Stimulated activated CD8-positive, alpha-beta memory T cell treated with anti-CD3 and anti-CD28 coated beads, Interleukin-12 subunit alpha, Interleukin-12 subunit beta, amount 100 ng/mL, for 4 hours (primary cell): ENCODE measurements around the gene NUP214.
A peak's percentile ranks its signal among the peaks of the same experiment; 100 is the strongest.
"Not testable (repeated sequence)": the region's sequence is repeated elsewhere in the genome, so short reads cannot be mapped to it uniquely, and the experiment has no call there.

Experiments used
- DNase-seq: peaks from one replicate; pipeline ENCODE4 v3.0.0-alpha.2; 2020; ENCODE audit warnings: low read depth

NUP214 gene

DNA sequence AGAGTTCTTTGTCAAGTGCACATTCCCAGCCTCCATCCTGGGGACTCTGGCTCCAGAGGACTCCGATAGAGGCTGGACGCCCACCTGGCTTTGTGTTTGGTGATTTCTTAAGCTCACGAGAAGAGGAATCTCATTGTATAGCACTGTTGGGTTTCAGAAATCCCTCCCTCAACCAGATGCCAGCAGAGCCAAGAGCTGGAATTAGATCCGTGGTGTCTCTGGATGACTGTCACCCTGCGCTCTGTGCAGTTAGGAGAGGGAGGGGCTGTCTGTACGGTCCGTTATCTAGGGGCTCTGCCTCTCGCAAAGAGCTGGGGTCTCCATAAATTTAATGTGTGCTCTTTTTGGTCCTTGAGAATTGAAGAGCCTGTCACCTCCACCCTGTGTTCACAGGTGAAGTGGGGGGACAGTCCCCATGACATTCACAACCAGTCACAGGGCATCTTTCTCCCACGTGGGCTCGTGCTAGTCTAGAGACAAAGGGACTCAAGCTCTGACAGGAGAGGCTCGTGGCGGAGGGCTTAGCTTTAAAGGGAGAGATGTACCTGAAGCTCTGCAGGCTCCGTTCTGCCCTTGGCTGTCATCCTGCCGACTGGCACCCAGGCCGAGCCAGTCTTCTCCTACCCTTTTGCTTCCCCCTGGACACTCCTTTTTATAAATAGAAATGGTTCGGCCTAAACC is 109.6 kb downstream of the NUP214 start:
- no peak for DNase-seq

- DNase-seq = no peak
Measured at GRCh38 chr9:131235480-131235851, 110.1 kb downstream of the NUP214 start.

- DNase-seq = no peak
Measured at GRCh38 chr9:131236161-131236560, 110.8 kb downstream of the NUP214 start.

GRCh38 chr9:131236761-131237160 is 111.4 kb downstream of the NUP214 start:
- no peak for DNase-seq

DNA sequence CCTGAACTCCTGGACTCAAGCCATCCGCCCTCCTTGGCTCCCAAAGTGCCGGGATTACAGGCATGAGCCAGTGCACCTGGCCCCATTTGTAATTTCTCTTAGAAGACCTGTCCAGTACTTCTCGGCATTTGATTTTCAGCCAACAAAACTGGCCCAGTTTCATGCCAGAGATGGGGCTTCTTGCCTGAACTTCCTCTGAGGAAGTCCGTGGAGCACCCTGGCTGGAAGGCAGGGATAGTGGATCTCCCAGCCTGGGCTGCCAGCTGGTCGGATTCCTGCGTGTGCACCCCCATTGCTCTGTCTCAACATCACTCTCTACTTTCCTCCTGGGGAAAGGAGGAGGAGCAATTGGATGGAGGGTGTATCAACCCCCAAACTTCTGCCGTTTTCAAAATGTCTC is 111.9 kb downstream of the NUP214 start:
- no peak for DNase-seq

DNA sequence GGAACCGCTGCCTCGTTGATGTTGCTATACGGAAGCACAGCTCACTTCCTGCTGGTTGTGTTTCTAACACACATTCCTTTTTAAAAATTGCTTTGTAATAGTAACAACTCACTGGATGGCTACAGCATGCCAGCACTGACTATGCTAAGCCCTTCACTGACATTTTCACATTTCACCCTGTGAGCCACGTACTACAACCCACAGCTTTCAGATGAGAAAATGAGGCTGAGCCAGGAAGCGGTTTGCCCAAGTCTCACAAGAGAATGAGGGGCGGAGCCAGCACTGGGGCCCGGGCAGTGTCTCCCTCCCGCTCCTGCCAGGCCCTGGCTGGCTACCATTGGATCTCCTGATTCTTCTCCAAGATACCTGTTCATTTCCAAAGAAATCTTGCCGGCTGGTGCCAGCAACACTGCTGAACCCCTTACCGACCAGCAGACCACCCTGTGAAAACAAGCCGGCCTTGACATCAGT is 112.6 kb downstream of the NUP214 start:
- DNase-seq = peak; percentile 69

- no peak for DNase-seq
Measured at GRCh38 chr9:131238402-131239021, 113.1 kb downstream of the NUP214 start.

DNA sequence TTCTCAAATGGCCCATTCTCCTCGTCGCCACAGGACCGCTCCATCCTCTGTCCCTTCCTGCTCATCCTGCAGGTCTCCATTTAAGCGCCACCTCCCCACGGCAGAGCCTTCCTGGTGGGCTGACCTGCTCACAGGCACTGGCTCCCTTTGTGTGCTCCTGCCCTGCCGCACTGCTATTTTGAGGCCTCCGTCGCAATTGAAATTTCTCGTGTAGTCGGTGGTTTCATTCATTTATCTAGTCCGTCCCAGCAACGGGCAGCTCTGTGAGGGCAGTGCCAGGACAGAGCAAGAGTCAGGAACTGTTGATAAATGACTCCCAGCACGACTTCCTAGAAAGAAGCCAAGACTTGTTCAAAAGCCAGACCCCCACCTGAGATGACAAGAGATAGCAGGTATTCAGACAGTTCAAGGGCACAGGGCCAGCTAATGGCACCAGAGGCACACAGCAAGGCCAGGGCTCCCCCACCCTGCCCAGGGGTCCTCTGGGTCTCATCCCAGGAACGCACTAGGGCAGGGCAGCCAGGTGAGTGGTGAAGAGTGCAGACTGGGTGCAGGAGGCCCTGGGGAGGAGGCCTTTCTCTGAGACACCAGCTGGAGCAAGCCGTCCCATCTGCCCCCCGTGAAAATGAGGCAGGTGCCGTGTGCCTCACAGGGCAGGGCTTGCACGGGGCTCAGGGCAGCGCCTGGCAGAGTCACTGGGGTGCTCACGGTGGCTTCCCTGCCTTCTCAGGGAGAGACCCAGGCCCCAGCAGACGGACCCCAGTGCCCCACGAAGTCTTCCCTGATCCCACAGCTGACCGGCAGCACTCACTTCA is 114.0 kb downstream of the NUP214 start:
- DNase-seq = no peak

DNA sequence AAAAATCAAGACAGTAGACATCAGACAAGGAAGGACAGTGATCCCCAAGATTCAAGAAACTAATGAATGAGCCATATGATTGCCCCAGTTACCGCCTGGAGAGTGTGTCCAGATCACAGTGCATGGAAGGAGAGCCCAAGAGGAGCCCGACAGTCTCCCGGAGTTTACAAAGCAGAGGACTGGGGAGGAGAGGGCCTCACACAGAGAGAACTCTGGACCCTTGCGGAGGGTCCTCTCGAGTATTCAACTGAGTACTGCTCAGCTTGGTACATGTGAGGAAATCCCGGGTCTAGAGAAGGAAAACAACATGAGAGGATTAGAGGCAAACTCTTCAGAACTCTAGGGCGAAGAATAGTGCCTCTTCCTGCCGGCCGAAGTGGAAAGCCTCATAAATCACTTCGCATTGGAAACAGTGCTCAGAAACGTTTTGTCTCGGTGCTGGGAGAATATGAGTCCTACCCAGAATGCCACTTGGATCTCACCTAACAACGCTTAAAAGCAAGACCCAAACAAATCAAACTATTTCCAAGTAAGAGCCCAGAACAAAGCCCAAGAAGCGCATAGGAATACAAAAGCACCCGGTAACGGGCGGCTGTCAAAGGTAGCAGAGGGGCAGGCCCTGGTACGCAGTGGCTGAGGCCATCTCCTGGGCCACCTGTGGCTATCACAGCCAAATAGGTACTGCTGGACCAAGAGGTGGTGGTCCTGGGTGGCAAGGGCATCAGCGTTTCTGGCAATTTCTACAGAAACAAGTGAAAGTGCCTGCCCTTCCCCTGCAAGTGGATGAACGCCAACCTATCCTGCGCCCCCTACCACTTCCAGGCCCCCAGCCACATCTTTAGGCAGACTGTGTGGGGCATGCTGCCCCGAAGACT is 114.9 kb downstream of the NUP214 start:
- DNase-seq = no peak

- DNase-seq = not testable (repeated sequence)
Measured at GRCh38 chr9:131244331-131244730, 118.9 kb downstream of the NUP214 start.

DNA sequence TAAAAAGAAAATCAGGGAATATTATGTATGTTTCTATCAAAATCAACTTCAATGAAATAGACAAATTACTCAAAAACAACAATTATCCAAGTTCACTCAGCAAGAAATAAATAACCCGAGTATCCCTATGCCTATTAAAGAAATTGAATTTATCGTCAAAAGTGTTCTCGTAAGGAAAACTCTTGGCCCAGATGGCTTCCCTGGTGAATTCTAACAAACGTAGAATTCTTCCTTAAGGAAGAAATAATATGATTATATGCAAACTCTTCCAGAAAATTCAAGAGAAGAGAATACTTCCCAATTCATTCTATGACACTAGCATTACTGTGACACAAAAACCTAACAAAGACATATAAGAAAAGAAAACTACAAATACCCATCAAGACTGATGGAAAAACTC is 121.2 kb downstream of the NUP214 start:
- no peak for DNase-seq

DNA sequence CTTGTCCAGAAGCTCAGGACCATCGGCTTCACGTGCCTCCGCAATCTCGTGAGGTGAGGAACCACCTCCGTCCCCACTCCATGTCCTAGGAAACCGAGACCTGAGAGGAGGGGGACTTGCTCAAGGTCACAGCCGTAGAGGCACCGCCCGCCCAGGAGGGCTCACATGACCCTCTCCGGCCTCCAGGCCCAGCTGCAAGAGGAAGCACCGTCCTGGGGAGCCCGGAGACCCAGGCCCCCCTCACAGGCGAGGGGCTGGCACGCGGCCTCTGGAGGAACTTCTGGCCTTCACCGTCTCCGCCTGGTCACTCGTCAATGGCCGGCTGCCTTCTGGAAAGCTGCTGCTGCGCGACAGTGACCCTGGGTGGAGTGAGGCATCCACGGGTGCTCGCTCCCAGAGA is 126.7 kb downstream of the NUP214 start:
- no peak for DNase-seq

GRCh38 chr9:131253891-131254491 is 128.6 kb downstream of the NUP214 start:
- no peak for DNase-seq

DNA sequence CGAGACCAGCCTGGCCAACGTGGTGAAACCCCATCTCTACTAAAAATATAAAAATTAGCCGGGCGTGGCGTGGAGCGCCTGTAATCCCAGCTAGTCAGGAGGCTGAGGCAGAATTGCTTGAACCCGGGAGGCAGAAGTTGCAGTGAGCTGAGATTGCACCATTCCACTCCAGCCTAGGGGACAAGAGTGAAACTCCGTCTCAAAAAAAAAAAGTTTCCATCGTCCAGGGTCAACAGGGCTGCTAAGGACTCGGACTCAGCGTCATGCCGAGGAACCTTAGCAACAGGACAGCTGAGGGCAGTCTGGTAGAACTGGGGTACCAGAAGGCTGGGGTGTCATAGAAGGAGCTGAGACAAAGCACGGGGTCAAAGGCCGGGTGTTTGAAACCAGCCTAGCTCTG is 129.2 kb downstream of the NUP214 start:
- no peak for DNase-seq

DNA sequence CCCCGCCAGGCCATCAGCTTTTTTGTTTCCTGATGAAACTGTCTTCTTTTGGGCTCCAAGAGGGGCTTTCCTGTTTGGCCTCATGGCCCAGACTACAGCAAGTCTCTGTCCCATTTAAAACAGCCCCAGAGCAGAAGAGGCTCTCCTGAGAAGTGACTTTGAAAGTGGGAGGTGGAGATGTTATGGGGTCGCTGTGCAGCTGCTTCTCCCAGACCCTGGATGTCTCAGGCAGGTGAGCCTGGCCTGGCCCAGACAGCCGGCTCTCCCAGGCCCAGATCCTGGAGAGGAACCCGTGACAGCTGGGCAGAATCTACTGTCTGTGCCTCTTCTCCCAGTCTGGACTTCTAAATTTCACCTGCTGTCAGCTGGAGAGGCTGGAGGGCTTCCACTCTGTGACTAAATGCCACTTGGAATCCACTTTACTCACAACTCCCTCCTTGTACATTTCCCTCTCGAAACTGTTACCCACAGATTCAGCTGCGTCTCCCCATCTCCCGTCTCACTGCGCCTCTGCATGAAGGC is 130.4 kb downstream of the NUP214 start:
- DNase-seq = no peak

DNA sequence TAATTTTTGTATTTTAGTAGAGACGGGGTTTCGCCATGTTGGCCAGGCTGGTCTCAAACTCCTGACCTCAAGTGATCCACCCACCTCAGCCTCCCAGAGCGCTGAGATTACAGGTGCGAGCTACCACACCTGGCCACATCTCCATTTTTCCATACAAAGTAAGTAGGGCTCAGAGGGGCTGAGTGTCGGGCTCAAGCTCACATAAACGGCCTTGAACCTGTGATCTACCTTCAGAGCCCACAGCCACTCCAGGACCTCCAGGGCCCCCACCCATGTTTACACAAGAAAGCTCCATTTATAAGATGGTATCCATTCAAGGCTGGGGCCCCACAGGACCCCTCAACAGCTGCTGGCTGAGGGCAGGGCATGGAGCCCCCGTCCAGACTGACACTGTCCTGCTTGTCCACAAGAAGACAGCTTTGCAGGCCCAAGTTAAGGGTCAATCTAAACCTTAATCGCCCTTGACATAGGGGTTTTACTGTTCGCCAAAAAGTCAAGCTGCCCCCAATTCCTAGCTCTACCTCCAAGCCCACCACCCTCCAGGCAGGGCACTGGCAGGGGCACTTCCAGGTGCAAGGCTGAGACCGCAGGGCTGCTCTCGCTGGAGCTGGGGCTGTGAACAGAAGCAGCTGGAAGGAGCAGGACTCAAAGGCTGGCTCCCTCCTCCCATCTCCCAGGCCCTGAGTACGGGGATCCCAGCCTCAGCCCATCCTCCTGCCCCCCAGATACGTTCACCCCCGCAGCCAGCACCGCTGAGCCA is 132.1 kb downstream of the NUP214 start:
- no peak for DNase-seq

- no peak for DNase-seq
Measured at GRCh38 chr9:131258186-131258585, 132.8 kb downstream of the NUP214 start.

DNA sequence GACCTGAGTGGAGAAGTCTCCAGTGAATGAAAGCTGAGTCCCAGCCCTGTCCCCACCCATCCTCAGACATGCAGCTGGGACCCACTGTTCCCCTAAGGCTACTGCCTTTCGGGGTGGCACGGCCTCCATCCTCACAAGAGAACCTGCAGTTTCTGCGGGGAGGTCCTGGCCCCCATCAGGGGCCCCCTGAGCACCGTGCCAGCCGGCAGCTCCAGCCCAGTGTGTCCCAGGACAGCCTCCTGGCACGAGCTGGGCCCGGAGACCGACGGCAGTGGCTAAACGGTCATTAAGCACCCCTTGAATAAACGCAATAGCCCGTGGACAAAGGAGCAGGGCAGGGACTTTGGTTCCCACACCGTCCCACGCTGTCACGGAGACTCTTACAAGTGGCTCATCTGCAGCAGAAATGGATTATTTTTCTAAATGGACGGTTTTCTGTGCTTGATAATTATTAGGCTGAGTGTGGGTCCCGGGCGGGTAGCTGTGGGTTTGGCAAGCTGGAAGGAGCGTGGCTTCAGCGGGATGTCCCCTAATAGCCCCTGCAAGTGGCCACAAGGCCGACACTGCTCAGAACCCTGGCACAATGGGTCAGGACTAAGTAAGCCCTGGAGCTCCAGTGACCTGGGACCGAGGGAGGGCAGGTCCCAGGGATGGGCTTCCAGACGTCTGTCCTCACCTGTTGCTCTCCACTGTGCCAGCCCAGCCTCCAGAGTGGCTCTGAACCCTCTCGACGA is 133.5 kb downstream of the NUP214 start:
- DNase-seq = no peak

DNA sequence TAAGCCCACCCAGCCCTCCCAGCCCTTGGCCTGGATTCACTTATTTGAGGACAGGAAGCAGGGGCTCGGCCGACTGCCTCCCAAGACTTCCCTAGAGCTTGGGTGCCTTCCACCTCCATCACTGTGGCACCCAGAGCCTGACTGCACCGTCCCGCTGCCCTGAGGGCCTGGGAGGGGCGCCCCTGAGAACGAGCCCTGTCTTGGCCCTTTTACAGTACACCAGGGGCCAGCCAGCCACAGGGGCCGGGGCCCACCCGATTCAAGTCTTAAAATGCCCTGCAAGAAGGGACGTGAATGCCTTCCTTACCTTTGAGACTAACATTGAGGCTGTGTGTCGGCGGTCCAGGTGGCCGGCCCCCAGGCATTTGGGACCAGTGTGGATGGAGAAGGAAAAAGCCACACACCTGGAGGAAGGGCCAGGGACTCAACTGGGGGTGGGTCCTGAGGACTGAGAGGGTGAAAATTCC is 134.1 kb downstream of the NUP214 start:
- no peak for DNase-seq
